HEK293T (cell line): ENCODE results near the gene TSPAN17.

Experiments
- CTCF ChIA-PET: fragments of 350-600 bp; formaldehyde crosslinking; extraction: SDS; loops from one replicate; lab custom pipeline; 2021; ENCODE audit warnings: antibody characterized with exemption, inconsistent platforms; lab: Yijun Ruan, JAX
- POLR2A ChIA-PET: fragments of 350-600 bp; formaldehyde crosslinking; extraction: SDS; loops from one replicate; lab custom pipeline; 2020; ENCODE audit warnings: antibody characterized with exemption, inconsistent platforms; lab: Yijun Ruan, JAX
- DNase-seq: peaks from one replicate; pipeline ENCODE4 v3.0.0; 2012; ENCODE audit warnings: mixed read lengths; ENCODE audit errors: extremely low spot score
- ARNT ChIP-seq: fragments of 450-650 bp; IDR thresholded peaks from 2 replicates; pipeline ENCODE4 v1.6.1; 2017; ENCODE audit warnings: mild to moderate bottlenecking
- BHLHE40 ChIP-seq: fragments of 450-650 bp; IDR thresholded peaks from 2 replicates; pipeline ENCODE4 v1.6.1; 2016; ENCODE audit warnings: mild to moderate bottlenecking, moderate library complexity, borderline replicate concordance
- CTBP1 ChIP-seq: fragments of 450-650 bp; IDR thresholded peaks from 2 replicates; pipeline ENCODE4 v1.6.1; 2016; ENCODE audit warnings: borderline replicate concordance
- ELF4 ChIP-seq: fragments of 450-650 bp; IDR thresholded peaks from 2 replicates; pipeline ENCODE4 v1.6.1; 2017; ENCODE audit warnings: antibody characterized with exemption
- FOXA1 ChIP-seq: fragments of 450-650 bp; IDR thresholded peaks from 2 replicates; pipeline ENCODE4 v1.6.1; 2016; ENCODE audit warnings: mild to moderate bottlenecking
- FOXK2 ChIP-seq: fragments of 450-650 bp; IDR thresholded peaks from 2 replicates; pipeline ENCODE4 v1.6.1; 2016; ENCODE audit warnings: mild to moderate bottlenecking
- FOXM1 ChIP-seq: fragments of 450-650 bp; IDR thresholded peaks from 2 replicates; pipeline ENCODE4 v1.6.1; 2017; ENCODE audit warnings: mild to moderate bottlenecking, borderline replicate concordance
- HDGF ChIP-seq: fragments of 450-650 bp; IDR thresholded peaks from 2 replicates; pipeline ENCODE4 v1.6.1; 2017; ENCODE audit warnings: antibody characterized with exemption, borderline replicate concordance
- L3MBTL2 ChIP-seq: fragments of 450-650 bp; conservative IDR thresholded peaks from 2 replicates; pipeline ENCODE4 v1.6.1; 2016; ENCODE audit warnings: mild to moderate bottlenecking
- LEF1 ChIP-seq: fragments of 450-650 bp; IDR thresholded peaks from 2 replicates; pipeline ENCODE4 v1.6.1; 2017; ENCODE audit warnings: mild to moderate bottlenecking, borderline replicate concordance
- NFRKB ChIP-seq: fragments of 450-650 bp; IDR thresholded peaks from 2 replicates; pipeline ENCODE4 v1.6.1; 2016; ENCODE audit warnings: mild to moderate bottlenecking, moderate library complexity
- SP1 ChIP-seq: fragments of 450-650 bp; IDR thresholded peaks from 2 replicates; pipeline ENCODE4 v1.6.1; 2017
- SUZ12 ChIP-seq: fragments of 450-650 bp; IDR thresholded peaks from 2 replicates; pipeline ENCODE4 v1.6.1; 2016; ENCODE audit warnings: mild to moderate bottlenecking
- TARDBP ChIP-seq: fragments of 450-650 bp; IDR thresholded peaks from 2 replicates; pipeline ENCODE4 v1.6.1; 2016
- ZNF384 ChIP-seq: fragments of 450-650 bp; IDR thresholded peaks from 2 replicates; pipeline ENCODE4 v1.6.1; 2016
- TF ChIP-seq, protein P1 (sequence below): fragments of 450-650 bp; IDR thresholded peaks from 2 replicates; pipeline ENCODE4 v1.6.1; 2016

The TSPAN17 gene

GRCh38 chr5:176642675-176643490 lies 4.4 kb upstream of the TSPAN17 start:
- ChIA-PET CTCF (no interaction called here), POLR2A (interaction anchor here (0.8 kb wide), 1 partner anchor 12 kb away, joined by 3 read pairs; the partner anchor contains the start of genes EIF4E1B and SNCB)
- no peak for DNase-seq
- TF ChIP-seq BHLHE40, result no peak
- TF ChIP-seq ARNT, result no peak
- TF ChIP-seq, protein P1, sequence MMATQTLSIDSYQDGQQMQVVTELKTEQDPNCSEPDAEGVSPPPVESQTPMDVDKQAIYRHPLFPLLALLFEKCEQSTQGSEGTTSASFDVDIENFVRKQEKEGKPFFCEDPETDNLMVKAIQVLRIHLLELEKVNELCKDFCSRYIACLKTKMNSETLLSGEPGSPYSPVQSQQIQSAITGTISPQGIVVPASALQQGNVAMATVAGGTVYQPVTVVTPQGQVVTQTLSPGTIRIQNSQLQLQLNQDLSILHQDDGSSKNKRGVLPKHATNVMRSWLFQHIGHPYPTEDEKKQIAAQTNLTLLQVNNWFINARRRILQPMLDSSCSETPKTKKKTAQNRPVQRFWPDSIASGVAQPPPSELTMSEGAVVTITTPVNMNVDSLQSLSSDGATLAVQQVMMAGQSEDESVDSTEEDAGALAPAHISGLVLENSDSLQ, result no peak
- no peak for TF ChIP-seq HDGF
- TF ChIP-seq LEF1, result no peak

GRCh38 chr5:176643491-176644219 lies 3.6 kb upstream of the TSPAN17 start:
- CTCF ChIA-PET, result interaction anchor here (0.7 kb wide), 1 partner anchor 1739 kb away, joined by 3 read pairs; no protein-coding TSS in a partner anchor
- DNase-seq, result no peak
- TF ChIP-seq CTBP1, result no peak
- POLR2A ChIA-PET, result interaction anchor here (0.8 kb wide), 1 partner anchor 13 kb away, joined by 3 read pairs; the partner anchor contains the start of genes EIF4E1B and SNCB

GRCh38 chr5:176644294-176644693 lies 3.0 kb upstream of the TSPAN17 start:
- no peak for DNase-seq
- ChIA-PET POLR2A (no interaction called here), CTCF (interaction anchor here (0.7 kb wide), 1 partner anchor 1739 kb away, joined by 3 read pairs; no protein-coding TSS in a partner anchor)
- no peak for TF ChIP-seq CTBP1
- no peak for TF ChIP-seq NFRKB
- TF ChIP-seq ARNT, result no peak
- TF ChIP-seq ELF4, result no peak

DNA sequence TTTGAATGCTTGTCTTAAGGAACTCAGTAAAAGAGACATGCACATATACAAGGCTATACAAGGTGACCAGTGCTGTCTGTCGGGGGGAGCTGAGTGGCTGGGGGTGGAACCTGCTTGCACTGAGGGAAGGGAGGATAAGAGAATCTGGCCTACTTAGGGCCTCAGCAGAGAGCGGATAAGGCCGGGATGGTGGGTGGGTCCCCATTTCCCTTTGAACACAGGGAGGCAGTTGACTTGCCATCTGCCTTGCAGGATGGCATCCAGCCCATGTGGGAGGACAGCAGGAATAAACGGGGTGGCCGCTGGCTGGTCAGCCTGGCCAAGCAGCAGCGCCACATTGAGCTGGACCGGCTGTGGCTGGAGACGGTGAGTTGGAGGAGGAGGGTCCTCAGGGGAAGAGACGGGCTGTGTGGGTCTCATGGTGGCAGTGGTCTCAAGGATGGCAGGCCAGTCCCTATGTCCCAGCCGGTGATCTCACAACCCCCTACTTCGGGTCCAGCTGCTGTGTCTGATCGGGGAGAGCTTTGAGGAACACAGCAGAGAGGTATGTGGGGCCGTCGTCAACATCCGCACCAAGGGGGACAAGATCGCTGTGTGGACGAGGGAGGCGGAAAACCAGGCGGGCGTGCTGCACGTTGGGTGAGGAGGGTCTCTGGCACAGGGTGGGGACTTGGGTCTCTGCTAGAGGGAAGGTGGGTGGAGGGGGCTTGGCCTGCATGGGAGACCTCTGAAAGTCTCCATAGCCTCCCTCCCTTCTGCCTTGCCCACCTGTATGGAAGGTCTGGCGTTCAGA lies 2.2 kb upstream of the TSPAN17 start:
- ChIA-PET POLR2A (no interaction called here), CTCF (interaction anchor here (0.6 kb wide), 1 partner anchor 15 kb away, joined by 4 read pairs; no protein-coding TSS in a partner anchor)
- no peak for DNase-seq
- TF ChIP-seq CTBP1 (no peak), ZNF384 (no peak)

DNA sequence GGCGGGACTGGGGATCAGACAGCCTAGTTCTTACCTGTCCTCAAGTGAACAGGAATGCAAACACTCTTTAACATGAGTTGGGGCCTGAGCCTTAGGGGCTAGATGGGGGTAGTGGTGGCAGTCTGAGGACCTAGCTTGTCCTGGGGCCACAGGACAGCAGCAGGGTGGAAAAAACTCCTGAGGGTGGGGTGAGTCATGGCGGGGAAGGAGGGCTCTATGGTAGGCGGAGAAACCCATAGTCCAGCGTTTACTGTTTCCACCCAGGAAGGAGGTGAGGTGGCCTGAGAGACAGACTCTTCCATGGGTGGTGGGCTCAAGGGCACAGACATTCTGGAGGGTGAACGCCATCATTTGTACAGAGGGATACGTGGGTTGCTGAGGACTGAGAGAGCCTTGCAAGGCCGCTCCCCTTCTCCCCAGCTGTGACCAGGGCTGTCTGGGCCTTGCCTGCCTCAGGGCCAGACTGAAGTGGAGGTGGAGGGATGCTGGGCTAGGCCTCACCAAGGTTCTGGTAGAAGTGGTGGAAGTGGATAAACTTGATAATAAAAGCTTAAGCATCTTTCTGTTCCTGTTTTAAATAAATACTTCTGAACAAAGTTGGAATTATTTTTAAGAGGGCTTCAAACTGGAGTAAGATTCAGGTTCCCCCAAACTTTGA lies 1.1 kb upstream of the TSPAN17 start:
- TF ChIP-seq SUZ12, result no peak
- TF ChIP-seq TARDBP, result no peak
- no peak for TF ChIP-seq CTBP1
- no peak for TF ChIP-seq ARNT
- no peak for TF ChIP-seq ELF4
- no peak for TF ChIP-seq NFRKB
- DNase-seq, result no peak
- ChIA-PET POLR2A (interaction anchor here (1.3 to 1.9 kb wide), 5 partner anchors 11 to 73 kb away, joined by 5 to 12 read pairs (median 7); no protein-coding TSS in a partner anchor), CTCF (interaction anchor here (0.6 to 1.7 kb wide), 4 partner anchors 14 to 917 kb away, joined by 3 to 13 read pairs (median 4); no protein-coding TSS in a partner anchor)

DNA sequence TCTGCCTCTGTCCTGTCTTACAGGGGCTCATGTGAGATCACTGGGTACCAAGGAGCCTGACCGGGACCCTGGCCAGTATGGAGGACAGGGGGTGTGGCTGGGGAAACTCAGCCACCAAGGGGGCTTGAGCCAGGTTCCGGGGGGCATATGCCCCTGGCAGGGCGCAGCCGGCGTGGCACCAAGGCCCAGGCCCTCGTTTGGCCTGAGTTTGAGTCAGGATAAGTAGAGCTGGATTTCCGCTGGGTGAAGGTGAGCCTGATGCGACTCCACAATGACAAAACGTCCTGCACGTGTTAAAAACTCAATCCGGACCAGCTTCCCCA lies 616 bp upstream of the TSPAN17 start:
- ChIA-PET POLR2A (interaction anchor here (1.0 to 1.9 kb wide), 9 partner anchors 11 to 74 kb away, joined by 3 to 12 read pairs (median 7); no protein-coding TSS in a partner anchor), CTCF (interaction anchor here (0.6 to 2.3 kb wide), 6 partner anchors 11 to 917 kb away, joined by 3 to 13 read pairs (median 6); no protein-coding TSS in a partner anchor)
- no peak for DNase-seq
- TF ChIP-seq FOXA1 (no peak), L3MBTL2 (0 out of 2 replicates have a peak, but pooled peaks have one; percentile 19), LEF1 (no peak), HDGF (no peak)

- peak; percentile 61 for DNase-seq
- CTCF ChIA-PET, result interaction anchor here (0.5 to 2.3 kb wide), 2 partner anchors 10 to 13 kb away, joined by 3 to 12 read pairs; no protein-coding TSS in a partner anchor
- POLR2A ChIA-PET, result interaction anchor here (1.0 to 1.9 kb wide), 8 partner anchors 10 to 110 kb away, joined by 3 to 12 read pairs (median 7); no protein-coding TSS in a partner anchor
- TF ChIP-seq BHLHE40 (no peak), NFRKB (no peak), HDGF (no peak), CTBP1 (no peak), TARDBP (no peak), ARNT (no peak), ZNF384 (no peak), SP1 (no peak), ELF4 (no peak), LEF1 (no peak), SUZ12 (no peak), FOXA1 (no peak), L3MBTL2 (no peak), FOXM1 (no peak), FOXK2 (no peak)
- TF ChIP-seq, protein P1, result no peak
These were observed 674 bp downstream of the TSPAN17 start for GRCh38 chr5:176647843-176648473.
